ENCODE measurements around the gene APPL1.

Gene APPL1

GRCh38 chr3:57274845-57275244 is 47.3 kb downstream of the APPL1 start:
- no peak for DNase-seq (ENCODE audit: low read depth)

- DNase-seq (ENCODE audit: low read depth): no peak
These were observed 47.9 kb downstream of the APPL1 start for GRCh38 chr3:57275393-57275792.

GRCh38 chr3:57278237-57278636 is 50.7 kb downstream of the APPL1 start:
- DNase-seq (ENCODE audit: low read depth): no peak

- DNase-seq (ENCODE audit: low read depth): no peak
These were observed 52.2 kb downstream of the APPL1 start for GRCh38 chr3:57279685-57280084.

GRCh38 chr3:57281715-57282114 is 54.2 kb downstream of the APPL1 start:
- DNase-seq (ENCODE audit: low read depth): peak; percentile 35

GRCh38 chr3:57283334-57283733 is 55.8 kb downstream of the APPL1 start:
- no peak for DNase-seq (ENCODE audit: low read depth)

GRCh38 chr3:57287205-57287604 is 59.7 kb downstream of the APPL1 start:
- no peak for DNase-seq (ENCODE audit: low read depth)

- DNase-seq (ENCODE audit: low read depth): no peak
These were observed 60.9 kb downstream of the APPL1 start for GRCh38 chr3:57288403-57288802.

GRCh38 chr3:57292159-57292896 is 64.8 kb downstream of the APPL1 start, which contains the start of gene ASB14:
Gene ASB14, minus strand, starts transcription at chr3:57292685. Its CDS starts 652 bp downstream, at chr3:57292033.
- no peak for DNase-seq (ENCODE audit: low read depth)

- no peak for DNase-seq (ENCODE audit: low read depth)
These were observed 65.5 kb downstream of the APPL1 start for GRCh38 chr3:57292897-57293526.

- DNase-seq (ENCODE audit: low read depth): peak; percentile 7
These were observed 70.5 kb downstream of the APPL1 start for GRCh38 chr3:57298041-57298440.

GRCh38 chr3:57303520-57303919 is 76.0 kb downstream of the APPL1 start:
- DNase-seq (ENCODE audit: low read depth): peak; percentile 67

GRCh38 chr3:57309769-57310360 is 82.3 kb downstream of the APPL1 start:
- DNase-seq (ENCODE audit: low read depth): no peak

- no peak for DNase-seq (ENCODE audit: low read depth)
These were observed 86.7 kb downstream of the APPL1 start for GRCh38 chr3:57314204-57314603.
